HG02938 (cell line): ENCODE measurements around the gene OR56A5.

Experiments
- ATAC-seq: cut with Tn5 transposase; IDR thresholded peaks from one replicate; pipeline ENCODE4 v1.9.1; 2021; ENCODE audit warnings: mild to moderate bottlenecking, moderate library complexity; ENCODE audit not compliant: unreplicated experiment

The OR56A5 gene

GRCh38 chr11:5937868-5938602, 30.3 kb downstream of the OR56A5 start:
- peak; percentile 14 for ATAC-seq

- no peak for ATAC-seq
Measured at GRCh38 chr11:5933116-5933515, 35.2 kb downstream of the OR56A5 start.

GRCh38 chr11:5932671-5933070, 35.6 kb downstream of the OR56A5 start:
- no peak for ATAC-seq

GRCh38 chr11:5931061-5931460, 37.2 kb downstream of the OR56A5 start:
- no peak for ATAC-seq

GRCh38 chr11:5930614-5931013, 37.7 kb downstream of the OR56A5 start:
- ATAC-seq, result no peak

GRCh38 chr11:5929571-5930368, 38.5 kb downstream of the OR56A5 start:
- ATAC-seq, result no peak

- no peak for ATAC-seq
Measured at GRCh38 chr11:5928811-5929210, 39.5 kb downstream of the OR56A5 start.

GRCh38 chr11:5928271-5928670, 40.0 kb downstream of the OR56A5 start:
- ATAC-seq, result no peak

GRCh38 chr11:5923794-5924193, 44.5 kb downstream of the OR56A5 start:
- peak; percentile 9 for ATAC-seq

- ATAC-seq, result peak; percentile 38
Measured at GRCh38 chr11:5923427-5923776, 44.9 kb downstream of the OR56A5 start.

- peak; percentile 84 for ATAC-seq
Measured at GRCh38 chr11:5922749-5923426, 45.4 kb downstream of the OR56A5 start.
